ENCODE measurements around the gene OBSCN. TPM values are rescaled to one million over a fixed set of nuclear protein-coding genes. Genes with fewer than 3 reads are reported as not detected.

OBSCN gene
- total RNA-seq, 6 experiments from 2014 or later, result 0.27 to 1.8 (median 0.53) TPM

DNA sequence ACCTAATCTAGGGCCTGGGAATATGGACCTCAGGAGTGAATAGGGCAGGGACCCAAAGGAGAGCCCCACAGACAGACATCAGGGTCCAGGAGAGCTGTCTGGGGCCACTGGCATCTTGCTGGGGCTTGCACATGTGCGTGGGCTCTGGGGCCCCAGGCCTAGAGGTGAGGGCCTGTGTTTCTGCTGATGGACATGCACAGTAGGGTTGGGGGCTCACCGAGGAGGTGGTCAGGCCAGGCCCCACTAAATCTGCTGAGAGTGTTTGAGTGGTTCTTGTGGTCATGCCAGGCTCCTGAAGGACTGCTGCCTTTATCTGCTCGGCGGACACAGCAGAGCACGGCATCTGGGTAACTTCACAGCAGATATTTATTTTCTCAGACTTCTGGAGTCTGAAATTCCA is 87.4 kb downstream of the OBSCN start:
- no peaks in the 10 kb centered on the region for H3K4me1 Mint-ChIP-seq (ENCODE audit: low read depth)
- no peak for DNase-seq
- TF ChIP-seq CTCF (IDR thresholded peaks at IDR 0.05), result no peak
- H3K4me3 Mint-ChIP-seq, result no peak overlapping the region
- H3K27ac Mint-ChIP-seq, result no peak overlapping the region
- H3K36me3 Mint-ChIP-seq (ENCODE audit: low read depth), result peaks cover 17% of the 10 kb centered on the region
- H3K9me3 Mint-ChIP-seq, result peaks cover 50% of the 10 kb centered on the region
- peaks cover 3% of the 10 kb centered on the region; the same call in 1 of the 2 replicates for H3K27me3 Mint-ChIP-seq (ENCODE audit: insufficient read depth)

- DNase-seq, result no peak
- Mint-ChIP-seq H3K27ac (no peak overlapping the region), H3K4me3 (no peak overlapping the region), H3K27me3 (ENCODE audit: insufficient read depth) (peaks cover 3% of the 10 kb centered on the region; the same call in 1 of the 2 replicates), H3K36me3 (ENCODE audit: low read depth) (peaks cover 17% of the 10 kb centered on the region), H3K9me3 (peaks cover 56% of the 10 kb centered on the region), H3K4me1 (ENCODE audit: low read depth) (no peaks in the 10 kb centered on the region)
- no peak for TF ChIP-seq CTCF (IDR thresholded peaks at IDR 0.05)
Observed at GRCh38 chr1:228295981-228296380, 88.1 kb downstream of the OBSCN start.

DNA sequence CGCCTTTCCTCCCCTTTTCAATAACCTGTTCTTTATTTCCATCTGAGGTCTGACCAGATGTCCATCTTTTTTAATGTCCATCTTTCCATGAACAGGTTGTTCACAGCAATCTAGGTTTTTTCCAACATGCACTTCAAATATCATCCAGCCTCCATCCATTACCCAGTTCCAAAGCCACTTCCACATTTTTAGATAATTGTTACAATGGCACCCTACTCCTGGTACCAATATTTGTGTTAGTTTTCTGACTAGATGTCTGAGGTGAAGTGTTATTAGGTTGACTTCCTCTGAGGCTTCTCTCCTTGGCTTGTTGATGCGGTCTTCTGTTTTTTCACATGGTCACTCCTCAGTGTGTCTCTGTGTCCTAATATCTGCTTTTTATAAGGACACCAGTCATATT is 89.4 kb downstream of the OBSCN start:
- H3K27me3 Mint-ChIP-seq (ENCODE audit: insufficient read depth), result peaks cover 3% of the 10 kb centered on the region; the same call in 1 of the 2 replicates
- no peak overlapping the region for H3K27ac Mint-ChIP-seq
- TF ChIP-seq CTCF (IDR thresholded peaks at IDR 0.05), result no peak
- H3K4me3 Mint-ChIP-seq, result no peak overlapping the region
- peaks cover 22% of the 10 kb centered on the region for H3K36me3 Mint-ChIP-seq (ENCODE audit: low read depth)
- H3K9me3 Mint-ChIP-seq, result peaks cover 68% of the 10 kb centered on the region
- no peaks in the 10 kb centered on the region for H3K4me1 Mint-ChIP-seq (ENCODE audit: low read depth)
- DNase-seq, result no peak

DNA sequence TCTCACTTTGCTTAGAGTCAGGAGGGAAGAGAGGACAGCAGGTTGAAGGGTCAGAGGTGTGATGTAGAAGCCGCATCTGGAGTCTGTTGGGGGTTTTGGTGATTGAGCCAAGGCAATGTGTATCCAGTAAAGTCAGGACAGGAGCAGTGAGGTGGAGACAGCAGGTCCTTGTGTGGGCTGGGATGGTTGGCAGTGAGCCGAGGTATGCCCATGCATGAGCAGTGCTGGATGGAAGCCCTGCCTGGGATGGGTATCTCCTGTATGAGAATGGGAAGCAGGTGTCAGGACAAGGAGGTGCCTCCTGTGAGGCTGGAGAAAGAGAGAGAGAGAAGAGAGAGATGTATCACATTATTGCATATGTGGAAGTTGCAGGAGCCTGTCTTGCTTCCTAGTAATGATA is 90.0 kb downstream of the OBSCN start:
- no peak for DNase-seq
- H3K4me1 Mint-ChIP-seq (ENCODE audit: low read depth), result no peaks in the 10 kb centered on the region
- H3K4me3 Mint-ChIP-seq, result no peak overlapping the region
- H3K36me3 Mint-ChIP-seq (ENCODE audit: low read depth), result peaks cover 26% of the 10 kb centered on the region
- H3K27ac Mint-ChIP-seq, result no peak overlapping the region
- peaks cover 1% of the 10 kb centered on the region; the same call in 1 of the 2 replicates for H3K27me3 Mint-ChIP-seq (ENCODE audit: insufficient read depth)
- no peak for TF ChIP-seq CTCF (IDR thresholded peaks at IDR 0.05)
- H3K9me3 Mint-ChIP-seq, result peaks cover 74% of the 10 kb centered on the region

DNA sequence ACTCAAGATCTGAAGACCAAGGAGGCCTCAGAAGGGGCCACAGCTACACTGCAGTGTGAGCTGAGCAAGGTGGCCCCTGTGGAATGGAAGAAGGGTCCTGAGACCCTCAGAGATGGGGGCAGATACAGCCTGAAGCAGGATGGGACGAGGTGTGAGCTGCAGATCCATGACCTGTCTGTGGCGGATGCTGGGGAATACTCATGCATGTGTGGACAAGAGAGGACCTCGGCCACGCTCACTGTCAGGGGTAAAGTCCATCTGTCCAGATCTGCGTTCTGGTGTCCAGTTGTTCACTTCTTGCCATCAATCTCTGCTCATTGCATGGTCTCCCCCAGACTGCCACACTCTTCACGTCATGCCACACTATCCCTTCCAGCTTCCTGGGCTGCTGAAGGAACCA is 90.6 kb downstream of the OBSCN start:
- no peak overlapping the region for H3K27ac Mint-ChIP-seq
- H3K4me3 Mint-ChIP-seq, result no peak overlapping the region
- H3K4me1 Mint-ChIP-seq (ENCODE audit: low read depth), result no peaks in the 10 kb centered on the region
- peaks cover 2% of the 10 kb centered on the region; the same call in 1 of the 2 replicates for H3K27me3 Mint-ChIP-seq (ENCODE audit: insufficient read depth)
- no peak for DNase-seq
- TF ChIP-seq CTCF (IDR thresholded peaks at IDR 0.05), result no peak
- peaks cover 80% of the 10 kb centered on the region for H3K9me3 Mint-ChIP-seq
- peaks cover 26% of the 10 kb centered on the region for H3K36me3 Mint-ChIP-seq (ENCODE audit: low read depth)

- peaks cover 2% of the 10 kb centered on the region; the same call in 1 of the 2 replicates for H3K27me3 Mint-ChIP-seq (ENCODE audit: insufficient read depth)
- no peaks in the 10 kb centered on the region for H3K4me1 Mint-ChIP-seq (ENCODE audit: low read depth)
- no peak overlapping the region for H3K4me3 Mint-ChIP-seq
- no peak for DNase-seq
- H3K36me3 Mint-ChIP-seq (ENCODE audit: low read depth), result peaks cover 26% of the 10 kb centered on the region
- no peak overlapping the region for H3K27ac Mint-ChIP-seq
- H3K9me3 Mint-ChIP-seq, result peaks cover 79% of the 10 kb centered on the region
- TF ChIP-seq CTCF (IDR thresholded peaks at IDR 0.05), result no peak
Observed at GRCh38 chr1:228299211-228299610, 91.4 kb downstream of the OBSCN start.
